Measurements from ENCODE around the gene ALDH16A1.

DNA sequence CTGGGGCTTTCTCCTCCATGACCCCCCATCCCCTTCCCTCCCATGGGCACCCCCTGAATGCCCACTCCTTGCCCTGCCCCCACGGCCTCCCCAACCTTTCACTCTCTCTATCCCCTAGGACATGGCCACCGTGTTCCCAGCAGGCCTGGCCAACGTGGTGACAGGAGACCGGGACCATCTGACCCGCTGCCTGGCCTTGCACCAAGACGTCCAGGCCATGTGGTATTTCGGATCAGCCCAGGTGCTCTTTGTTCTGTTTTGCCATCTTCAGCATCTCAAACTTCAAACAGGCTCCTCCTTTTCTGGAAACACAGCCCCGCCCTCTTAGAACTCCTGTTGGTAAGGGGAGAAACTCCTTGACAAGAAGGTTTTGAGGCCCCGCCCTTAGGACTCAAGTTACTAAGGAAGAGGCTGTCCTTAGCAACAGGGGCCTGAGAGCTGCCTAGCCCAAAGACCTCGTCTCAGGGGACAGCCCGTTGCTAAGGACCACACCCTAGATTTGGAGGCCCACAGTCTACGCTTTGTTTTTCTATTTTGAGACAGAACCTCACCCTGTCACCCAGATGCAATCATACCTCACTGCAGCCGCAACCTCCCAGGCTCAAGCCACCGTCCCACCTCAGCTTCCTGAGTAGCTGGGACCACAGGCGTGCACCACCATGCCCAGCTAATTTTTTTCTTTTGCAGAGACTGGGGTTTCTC lies 15.9 kb downstream of the ALDH16A1 start:
- TF ChIP-seq, protein P1, sequence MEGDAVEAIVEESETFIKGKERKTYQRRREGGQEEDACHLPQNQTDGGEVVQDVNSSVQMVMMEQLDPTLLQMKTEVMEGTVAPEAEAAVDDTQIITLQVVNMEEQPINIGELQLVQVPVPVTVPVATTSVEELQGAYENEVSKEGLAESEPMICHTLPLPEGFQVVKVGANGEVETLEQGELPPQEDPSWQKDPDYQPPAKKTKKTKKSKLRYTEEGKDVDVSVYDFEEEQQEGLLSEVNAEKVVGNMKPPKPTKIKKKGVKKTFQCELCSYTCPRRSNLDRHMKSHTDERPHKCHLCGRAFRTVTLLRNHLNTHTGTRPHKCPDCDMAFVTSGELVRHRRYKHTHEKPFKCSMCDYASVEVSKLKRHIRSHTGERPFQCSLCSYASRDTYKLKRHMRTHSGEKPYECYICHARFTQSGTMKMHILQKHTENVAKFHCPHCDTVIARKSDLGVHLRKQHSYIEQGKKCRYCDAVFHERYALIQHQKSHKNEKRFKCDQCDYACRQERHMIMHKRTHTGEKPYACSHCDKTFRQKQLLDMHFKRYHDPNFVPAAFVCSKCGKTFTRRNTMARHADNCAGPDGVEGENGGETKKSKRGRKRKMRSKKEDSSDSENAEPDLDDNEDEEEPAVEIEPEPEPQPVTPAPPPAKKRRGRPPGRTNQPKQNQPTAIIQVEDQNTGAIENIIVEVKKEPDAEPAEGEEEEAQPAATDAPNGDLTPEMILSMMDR (optimal IDR thresholded peaks at IDR 0.05 in 1 of 3, IDR thresholded peaks at IDR 0.05 in 1 of 3, conservative IDR thresholded peaks at IDR 0.05 in 1 of 3; ENCODE audit: extremely low read depth in 1 of 3, insufficient read depth in 2 of 3, low read length in 3 of 3) = no peak
- no peak for TF ChIP-seq EZH2 (IDR thresholded peaks at IDR 0.05; ENCODE audit: low read length)
